HG03103 (cell line): ENCODE measurements around the gene PRDM12.
"Not testable (repeated sequence)": the region's sequence is repeated elsewhere in the genome, so short reads cannot be mapped to it uniquely, and the experiment has no call there.

Source experiments
- ATAC-seq: cut with Tn5 transposase; IDR thresholded peaks from one replicate; pipeline ENCODE4 v1.9.1; 2021; ENCODE audit warnings: low read depth; ENCODE audit not compliant: unreplicated experiment

Gene PRDM12

DNA sequence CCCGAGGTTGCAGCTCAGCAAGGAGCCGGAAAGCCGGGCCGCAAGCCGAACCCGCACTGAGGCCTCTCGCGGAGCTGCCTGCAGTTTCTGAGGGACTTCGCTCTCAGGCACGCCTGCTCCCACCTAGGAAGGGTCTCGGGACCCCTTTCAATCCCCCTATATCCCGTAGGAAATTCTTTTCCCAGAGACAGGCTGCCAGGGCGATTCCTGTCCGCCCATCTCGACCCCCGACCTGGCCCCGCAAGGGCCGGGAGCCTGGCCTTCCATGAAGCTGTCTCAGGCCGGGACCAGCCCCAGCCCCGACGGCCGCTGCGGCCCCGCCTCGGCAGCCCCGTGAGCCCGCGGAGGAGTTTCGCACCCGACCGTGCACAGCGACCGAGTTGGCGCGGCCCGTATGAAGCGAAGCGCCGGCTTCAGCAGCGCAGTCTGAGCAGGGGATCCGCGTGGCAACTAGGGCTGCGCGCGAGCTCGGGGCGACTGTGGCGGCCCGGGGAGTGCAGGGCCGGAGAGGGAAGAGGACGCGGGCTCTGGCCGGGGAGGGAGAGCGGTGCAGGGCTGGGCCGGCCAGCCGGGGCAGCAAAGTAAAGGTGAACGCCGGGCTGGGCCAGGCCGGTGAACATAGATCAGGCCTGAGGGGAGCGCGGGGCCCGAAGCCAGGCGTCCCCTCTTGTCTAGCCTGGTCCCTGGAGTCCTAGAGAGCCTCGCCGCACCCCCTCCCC lies 977 bp upstream of the PRDM12 start:
- ATAC-seq = no peak

DNA sequence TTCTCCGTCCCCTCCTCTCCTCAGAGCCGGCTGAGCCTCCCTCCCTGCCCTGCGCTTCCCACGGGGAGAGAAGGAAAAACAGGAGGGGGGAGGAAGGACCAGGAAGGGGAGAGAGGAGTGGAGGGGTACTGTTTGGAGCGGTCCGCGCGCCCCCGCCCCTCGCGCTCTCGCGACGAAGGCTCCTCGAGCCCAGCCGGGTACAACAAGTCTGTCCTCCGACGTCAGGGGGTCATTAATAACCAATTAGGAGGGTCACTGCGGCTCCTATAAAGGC lies 480 bp upstream of the PRDM12 start:
- ATAC-seq = no peak

DNA sequence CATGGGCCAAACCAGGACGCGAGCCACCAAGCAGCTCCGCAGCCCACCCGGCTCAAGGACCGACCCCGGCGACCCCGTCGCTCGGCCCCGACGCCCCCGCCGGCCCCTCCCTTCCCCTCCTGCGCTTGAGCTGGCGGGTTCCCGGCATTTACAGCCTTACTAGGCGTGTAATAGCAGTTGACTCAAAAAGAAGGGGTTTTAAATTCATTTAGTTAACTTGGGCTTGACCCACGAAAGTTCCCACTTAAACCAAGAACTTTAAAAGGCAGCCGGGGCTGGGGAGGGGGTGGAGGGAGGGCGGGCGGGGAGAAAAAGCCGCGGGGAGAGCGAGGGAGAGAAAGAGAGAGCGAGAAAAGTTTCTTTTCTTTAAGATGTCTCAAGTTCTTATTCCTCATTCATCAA lies 636 bp downstream of the PRDM12 start:
- no peak for ATAC-seq

DNA sequence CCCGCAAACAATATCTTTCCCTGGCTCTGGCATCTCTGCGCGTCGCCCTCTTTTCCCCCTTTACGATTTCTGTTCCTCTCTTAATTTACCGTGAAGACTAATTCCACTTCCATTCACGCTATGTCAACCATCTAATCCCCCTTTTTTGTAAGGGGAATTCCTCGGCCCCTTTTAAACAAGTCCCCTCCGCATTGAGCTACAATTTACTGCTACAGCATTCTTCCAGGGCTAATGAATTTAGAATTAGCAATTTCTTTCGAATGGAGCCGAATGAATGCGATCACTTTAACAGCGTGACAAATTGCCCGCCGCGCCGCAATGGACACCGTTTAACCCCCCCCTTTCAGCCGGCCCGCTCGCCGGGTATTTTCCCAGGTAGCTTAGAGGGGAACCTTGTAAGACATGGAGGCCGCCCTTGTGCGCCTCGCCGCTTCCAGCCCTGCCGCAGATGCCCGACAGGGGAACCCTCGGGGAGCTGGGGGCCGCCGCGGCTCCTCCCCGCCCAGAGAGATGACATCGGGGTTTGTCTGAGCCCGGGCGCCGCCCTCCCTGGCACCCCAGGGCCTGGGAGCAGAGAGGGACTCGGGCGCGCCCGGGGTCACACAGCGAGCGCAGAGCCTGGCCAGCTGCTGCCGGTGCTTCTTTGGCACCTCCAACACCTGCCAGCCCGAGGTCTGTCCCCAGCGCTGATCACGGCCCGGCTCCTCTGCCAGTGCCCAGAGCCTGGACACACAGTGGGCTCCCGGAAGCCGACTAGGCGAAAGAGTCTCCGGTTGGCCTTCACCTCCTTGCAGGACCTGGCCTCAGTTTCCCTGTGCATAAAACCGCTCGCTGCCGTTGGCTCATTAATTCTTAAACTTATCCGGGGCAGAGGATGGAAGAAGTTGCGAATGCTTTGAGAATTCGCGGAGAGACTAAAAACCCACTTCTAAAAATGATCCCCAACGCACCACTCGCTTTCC lies 1.3 kb downstream of the PRDM12 start:
- ATAC-seq = no peak

DNA sequence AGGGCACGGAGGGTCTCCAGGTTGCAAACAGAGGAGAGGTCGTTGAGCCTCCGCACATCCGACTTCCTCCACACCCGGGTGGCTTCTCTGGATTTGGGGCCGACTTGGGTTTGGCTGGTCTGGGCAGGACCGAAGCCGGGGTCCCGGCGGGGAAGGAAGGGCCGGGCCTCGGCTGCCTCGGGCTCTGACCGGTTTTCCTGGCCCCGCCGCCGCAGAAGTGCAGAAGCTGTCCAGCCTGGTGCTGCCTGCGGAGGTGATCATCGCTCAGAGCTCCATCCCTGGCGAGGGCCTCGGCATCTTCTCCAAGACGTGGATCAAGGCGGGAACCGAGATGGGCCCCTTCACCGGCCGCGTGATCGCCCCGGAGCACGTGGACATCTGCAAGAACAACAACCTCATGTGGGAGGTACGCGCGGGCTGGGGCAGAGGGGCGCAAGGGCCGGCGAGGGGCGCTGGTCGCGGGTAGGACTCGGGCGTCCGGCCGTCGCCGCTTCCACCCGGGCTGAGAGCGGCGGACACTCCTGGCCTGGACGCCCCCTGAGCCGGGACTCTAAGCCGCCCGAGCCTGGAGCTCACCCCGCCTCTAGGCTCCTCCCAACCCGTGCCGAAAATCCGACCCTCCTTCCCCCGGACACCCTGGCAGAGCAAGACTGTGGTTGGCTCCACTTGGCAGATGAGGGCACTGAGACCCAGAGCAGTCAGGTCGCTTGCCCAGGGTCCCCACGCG lies 2.2 kb downstream of the PRDM12 start:
- ATAC-seq = no peak

DNA sequence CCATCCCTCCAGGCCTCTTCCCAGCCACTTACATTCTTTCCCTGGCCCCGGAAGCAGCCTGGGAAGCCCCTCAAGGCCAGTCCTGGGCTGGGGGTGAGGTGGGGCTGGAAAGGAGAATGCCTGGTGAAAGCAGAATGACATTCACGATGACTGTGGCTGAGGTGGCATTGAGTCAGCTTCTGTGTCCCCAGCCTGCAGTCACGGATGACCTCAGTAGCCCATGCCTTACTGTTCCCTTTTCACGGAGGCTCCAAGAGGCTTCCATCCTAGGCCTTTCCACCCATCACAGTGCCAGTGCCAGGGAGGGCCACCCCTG lies 2.7 kb downstream of the PRDM12 start:
- no peak for ATAC-seq

DNA sequence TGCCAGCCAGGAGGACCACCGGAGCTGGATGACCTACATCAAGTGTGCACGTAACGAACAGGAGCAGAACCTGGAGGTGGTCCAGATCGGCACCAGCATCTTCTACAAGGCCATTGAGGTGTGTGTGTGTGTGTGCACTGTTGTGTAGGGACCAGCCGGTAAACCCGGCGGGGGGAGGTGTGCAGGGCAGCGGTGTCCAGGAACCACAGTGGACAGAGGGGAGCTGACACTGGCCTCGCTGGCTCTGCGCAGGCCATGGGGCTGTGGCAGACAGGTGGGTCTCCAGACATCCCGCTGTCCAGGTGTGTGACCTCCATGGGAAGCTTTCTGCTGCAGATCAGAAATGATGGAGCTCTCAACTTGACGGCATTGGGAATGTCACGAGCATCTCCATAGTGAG lies 3.8 kb downstream of the PRDM12 start:
- no peak for ATAC-seq

DNA sequence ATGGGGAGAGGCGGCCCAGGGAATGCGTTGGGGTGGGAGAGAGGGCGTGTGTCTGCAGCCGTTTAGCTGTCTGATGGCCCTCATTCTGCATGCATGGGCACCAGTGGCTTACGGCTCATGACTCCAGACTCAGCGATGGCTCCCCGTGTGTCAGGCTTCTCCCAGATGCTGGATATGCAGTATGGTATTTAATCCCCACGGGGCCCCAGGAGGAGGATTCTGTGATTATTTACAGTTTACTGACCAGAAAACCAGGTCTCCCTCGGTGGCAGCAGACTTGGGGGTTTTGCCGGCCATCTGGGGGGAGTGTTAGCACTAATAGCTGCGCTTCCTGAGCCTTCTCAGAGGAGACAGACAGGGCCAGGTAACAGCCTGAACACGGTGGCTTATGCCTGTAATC lies 4.3 kb downstream of the PRDM12 start:
- no peak for ATAC-seq

DNA sequence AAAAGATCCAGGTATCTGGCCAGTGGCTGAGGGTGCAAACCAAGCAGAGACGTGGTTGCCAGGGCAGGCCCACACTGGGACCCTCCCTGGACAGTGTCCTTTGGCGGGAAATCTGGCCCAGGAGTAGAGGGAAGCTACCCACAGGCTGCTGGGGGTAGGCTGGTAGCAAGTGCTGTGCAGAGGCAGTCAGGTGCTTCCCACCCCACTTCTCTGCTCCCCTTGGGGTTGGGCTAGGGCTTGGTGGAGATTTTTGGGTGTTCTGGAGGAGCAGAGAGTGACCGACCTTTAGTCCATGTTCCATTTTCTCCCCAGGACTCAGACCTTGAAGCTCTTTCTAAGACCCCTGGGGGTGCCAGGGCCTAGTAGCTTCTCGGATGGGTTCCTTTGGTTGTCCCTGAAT lies 5.6 kb downstream of the PRDM12 start:
- ATAC-seq = no peak

DNA sequence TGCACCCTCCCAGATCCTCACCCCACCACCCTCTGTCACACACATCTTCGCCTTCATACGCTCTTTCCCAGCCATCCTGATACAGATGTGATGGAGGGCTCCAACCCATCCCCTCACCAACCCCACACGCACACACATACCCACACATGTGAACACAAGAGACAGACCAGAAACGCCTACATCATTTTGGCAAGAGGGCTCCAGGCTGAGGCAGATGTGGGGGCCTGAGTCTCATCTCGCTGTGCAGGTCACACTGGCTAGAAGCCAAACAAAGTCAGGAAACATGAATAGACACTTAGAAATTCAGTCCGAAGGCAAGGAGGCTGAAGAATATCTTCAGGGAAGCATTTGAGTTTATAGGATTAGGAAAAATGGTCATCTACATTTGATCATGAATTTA lies 6.2 kb downstream of the PRDM12 start:
- no peak for ATAC-seq

DNA sequence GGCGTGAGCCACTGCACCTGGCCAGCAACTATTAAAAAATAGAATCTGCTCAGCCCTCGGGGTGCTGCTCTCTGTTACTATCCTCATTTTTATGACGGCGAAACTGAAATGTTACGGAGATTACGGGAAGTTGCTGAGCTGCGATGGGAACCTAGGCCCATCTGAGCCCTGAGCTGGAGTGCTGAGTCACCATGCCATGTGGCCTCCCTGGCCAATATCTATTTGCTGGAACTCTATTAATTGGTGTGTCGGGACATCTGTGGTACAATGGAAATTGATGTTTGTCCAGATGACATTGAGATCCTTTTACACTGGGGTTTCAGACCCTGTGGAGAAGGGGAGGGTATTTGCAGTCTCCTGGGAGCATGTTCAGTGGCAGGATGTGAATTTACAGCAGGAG lies 8.1 kb downstream of the PRDM12 start:
- ATAC-seq = no peak

DNA sequence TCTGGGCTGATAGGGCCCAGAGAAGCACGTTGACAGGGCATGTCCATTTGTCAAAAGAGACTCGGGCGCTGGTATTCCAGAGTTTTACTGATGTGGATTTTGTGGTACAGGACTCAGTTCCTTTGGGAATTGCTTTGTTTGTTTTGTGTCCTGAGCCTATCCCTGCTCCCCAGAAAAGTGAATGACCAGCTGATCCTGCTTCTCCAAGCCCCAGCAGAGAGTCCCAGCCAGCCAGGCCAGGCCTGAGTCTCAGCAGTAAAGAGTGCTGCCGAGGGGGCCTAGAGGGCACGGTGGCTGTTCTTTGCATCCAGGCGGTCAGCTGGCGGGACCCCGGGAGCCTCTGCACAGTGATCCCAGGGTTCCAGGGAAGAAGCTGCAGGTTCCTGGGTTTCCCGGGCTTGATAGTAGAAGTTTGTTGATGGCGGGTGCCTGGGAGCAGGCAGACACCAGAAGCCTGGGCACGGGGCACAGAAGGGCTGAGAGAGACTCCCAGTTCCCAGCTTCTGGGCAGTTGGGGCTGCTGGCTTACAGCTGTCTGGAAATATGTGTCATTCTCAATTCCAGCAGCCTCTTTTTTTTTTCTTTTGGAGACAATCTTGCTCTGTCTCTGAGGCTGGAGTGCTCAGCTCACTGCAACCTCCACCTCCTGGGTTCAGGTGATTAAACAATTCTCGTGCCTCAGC lies 8.7 kb downstream of the PRDM12 start:
- ATAC-seq = no peak

DNA sequence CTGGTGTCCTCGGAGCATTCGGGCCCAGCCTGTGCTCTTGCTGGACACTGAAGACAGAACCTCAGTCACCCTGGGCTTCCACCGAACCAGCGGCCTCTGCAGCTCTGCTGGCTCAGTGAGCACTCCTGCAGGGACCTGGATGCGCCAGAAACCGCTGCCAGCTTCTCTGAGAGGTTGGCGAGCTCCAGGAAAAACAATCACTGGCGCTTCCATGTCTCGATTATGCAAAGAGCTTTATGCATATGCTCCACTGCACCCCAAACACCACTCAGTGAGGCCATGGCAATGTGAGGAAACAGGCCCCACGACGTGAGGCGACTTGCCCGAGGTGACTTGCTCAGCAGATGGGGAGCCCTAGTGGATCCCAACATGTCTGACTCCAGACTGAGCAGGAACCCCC lies 11.0 kb downstream of the PRDM12 start:
- ATAC-seq = no peak

DNA sequence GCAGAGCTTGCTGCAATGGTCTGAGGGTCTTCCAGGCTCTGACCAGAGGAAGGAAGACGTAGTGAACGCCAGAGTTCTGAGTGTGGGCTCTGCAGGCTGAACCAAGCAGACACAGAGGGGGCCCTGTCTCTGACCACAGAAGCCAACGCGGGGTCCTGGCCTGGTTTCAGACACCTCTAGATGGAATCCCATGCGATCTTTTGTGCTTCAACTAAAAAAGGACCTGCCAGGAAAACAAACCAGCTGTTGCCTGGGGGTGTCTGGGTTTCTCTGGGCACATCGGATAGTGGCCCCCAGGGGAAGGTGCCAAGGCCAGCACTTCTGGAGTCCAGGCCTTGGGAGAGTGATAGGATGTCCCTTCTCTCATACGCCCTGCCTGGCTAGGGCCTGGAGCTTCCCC lies 12.9 kb downstream of the PRDM12 start:
- ATAC-seq = no peak

DNA sequence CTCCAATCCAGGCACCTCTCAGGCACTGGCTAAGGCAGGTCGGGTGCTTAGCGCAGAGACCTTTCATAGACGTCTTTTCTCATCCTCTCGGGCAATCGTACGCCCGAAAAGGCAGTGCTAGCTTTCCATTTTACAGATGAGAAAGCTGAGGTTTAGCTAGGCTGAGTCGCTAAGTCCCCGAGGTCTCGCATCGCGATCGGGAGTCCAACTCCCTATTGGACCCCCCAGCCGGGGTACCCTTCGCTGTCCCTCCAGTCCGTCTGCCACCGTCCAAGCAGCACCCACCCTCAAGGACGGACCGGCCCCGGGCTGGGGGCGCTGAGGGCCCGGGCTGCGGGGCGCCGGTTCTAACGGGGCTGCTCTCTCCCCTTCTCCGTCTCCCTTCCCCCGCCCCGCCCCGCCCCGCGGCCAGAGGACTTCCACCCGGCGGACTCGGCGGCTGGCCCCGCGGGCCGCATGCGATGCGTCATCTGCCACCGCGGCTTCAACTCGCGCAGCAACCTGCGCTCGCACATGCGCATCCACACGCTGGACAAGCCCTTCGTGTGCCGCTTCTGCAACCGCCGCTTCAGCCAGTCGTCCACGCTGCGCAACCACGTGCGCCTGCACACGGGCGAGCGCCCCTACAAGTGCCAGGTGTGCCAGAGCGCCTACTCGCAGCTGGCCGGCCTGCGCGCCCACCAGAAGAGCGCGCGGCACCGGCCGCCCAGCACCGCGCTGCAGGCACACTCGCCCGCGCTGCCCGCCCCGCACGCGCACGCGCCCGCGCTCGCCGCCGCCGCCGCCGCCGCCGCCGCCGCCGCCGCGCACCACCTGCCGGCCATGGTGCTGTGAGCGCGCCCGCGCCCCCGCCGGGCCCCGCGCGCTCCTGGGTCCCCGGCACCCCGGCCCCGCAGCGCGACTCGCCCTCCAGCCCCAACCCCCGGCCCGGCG lies 16.7 kb downstream of the PRDM12 start:
- ATAC-seq = no peak

DNA sequence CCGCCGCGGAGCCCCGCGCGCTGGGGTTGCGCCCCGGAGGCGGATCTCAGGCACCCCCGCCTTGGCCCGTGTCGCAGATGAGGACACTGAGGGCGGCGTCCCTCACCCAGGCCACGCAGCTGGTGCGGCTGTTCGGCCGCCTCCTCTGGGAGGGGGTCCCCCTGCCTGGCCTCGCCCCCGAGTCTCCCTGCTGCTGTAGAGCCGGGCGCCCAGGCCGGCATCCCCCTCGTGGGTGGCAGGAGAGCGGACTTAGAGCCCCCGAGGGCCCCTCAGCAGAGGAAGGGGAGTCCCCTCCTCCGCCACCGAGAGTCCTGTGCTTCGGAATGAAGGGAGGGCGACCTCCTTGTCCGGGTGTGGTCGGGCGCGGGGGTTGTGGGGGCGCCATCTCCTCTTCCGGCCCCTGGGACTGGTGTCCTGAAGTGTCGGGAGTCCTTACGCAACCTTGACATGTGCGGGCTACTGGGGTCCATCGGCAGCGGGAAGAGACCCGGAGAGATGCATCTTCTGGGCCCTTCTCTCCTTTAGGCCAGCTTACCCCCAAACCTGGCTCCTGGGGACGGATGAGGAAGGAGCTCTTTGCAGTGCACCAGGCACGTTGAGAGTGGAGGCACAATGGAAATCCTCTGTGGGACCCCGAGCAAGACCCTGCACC lies 17.5 kb downstream of the PRDM12 start:
- no peak for ATAC-seq

DNA sequence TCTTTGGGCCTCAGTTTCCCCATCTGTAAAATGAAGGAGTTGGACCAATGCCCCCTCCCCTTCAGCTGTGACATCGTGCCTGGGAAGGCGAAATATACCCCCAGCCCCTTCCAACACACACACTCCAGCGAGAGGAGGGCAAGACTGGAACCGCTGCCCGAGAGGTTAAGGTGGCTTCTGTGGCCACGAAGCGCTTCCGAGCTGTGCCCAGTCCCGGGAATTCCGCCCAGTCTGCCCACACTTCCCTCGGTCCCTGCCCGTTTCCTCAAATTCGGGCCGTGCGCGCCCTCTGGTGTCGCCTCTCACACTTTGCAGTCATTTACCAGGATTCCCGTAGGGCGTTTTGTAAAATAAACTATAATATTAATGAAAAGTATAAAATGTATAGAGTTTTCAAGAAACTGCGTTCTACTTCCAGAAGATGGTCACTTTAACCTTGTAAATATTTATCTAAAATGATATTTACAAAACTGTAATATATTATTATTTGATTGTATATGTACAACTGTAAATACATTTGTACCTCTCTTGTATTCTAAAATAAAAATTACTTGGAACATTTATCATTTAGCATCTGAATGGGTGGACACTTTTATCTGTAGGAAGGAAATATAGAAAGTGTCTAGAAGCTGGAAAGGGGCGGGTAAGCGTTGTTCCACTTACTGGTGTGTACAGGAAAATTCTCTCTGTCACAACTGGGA lies 18.2 kb downstream of the PRDM12 start:
- ATAC-seq = no peak

DNA sequence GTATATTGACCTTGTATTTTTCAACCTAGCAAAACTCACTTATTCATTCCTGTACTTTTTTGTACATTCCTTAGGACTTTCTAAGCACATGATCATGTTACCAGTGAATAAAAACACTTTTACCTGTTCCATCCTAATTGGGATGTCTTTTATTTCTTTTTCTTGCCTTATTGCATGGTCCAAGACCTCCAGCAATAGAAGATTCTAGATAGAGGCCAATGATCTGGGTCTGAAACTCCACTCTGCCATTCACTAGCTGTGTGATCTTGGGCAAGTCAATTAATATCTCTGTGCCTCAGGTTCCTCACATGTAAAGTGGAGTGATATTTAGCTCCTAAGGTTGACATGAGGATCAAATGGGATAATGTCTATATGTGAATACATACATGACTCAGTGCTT lies 20.7 kb downstream of the PRDM12 start:
- ATAC-seq = no peak

DNA sequence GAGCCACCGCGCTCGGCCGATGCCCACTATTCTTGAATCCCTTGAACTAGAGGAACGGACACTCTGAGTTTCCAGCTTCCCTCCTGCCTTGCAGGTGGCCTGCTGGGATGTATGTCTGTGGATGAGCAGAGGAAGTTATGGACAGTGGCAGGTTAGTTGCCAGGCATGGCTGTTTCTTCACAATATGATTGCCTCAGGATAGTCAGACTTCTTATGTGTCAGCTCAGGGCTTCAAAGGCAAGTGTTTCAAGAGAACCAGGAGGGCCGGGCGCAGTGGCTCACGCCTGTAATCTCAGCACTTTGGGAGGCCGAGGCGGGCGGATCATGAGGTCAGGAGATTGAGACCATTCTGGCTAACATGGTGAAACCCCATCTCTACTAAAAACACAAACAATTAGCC lies 21.6 kb downstream of the PRDM12 start:
- not testable (repeated sequence) for ATAC-seq
